Skin epidermis (tissue), 12 donors: ENCODE results near the gene CACNA2D3.

ENCODE experiments used
- H3K27ac ChIP-seq, 21 experiments: fragments of 200-600 bp; sonication (generic) in 11 of 21; one replicate each; pipeline ENCODE4 v1.5.0; 2020; ENCODE audit warnings: mild to moderate bottlenecking in 3 of 21, inconsistent platforms in 2 of 21, moderate library complexity in 2 of 21
- H3K4me3 ChIP-seq, 7 experiments: fragments of 200-600 bp; sonication (generic) in 2 of 7; one replicate each; pipeline ENCODE4 v1.5.0; 2020; ENCODE audit warnings: inconsistent platforms in 2 of 7, mild to moderate bottlenecking in 2 of 7, moderate library complexity in 1 of 7

Gene CACNA2D3

GRCh38 chr3:54900838-54901591 is 778.7 kb downstream of the CACNA2D3 start:
- Histone ChIP-seq H3K27ac (no peak overlapping the region), H3K4me3 (no peak overlapping the region)

- Histone ChIP-seq H3K4me3 (no peak overlapping the region), H3K27ac (no peak overlapping the region)
Observed at GRCh38 chr3:54901906-54902685, 779.7 kb downstream of the CACNA2D3 start.

GRCh38 chr3:54905261-54905888 is 783.0 kb downstream of the CACNA2D3 start:
- H3K4me3 ChIP-seq = no peak overlapping the region
- H3K27ac ChIP-seq = no peak overlapping the region

- H3K27ac ChIP-seq = no peak overlapping the region
- H3K4me3 ChIP-seq = no peak overlapping the region
Observed at GRCh38 chr3:54905920-54906319, 783.6 kb downstream of the CACNA2D3 start.

GRCh38 chr3:54906763-54907162 is 784.4 kb downstream of the CACNA2D3 start:
- no peak overlapping the region for H3K27ac ChIP-seq
- no peak overlapping the region for H3K4me3 ChIP-seq

- H3K4me3 ChIP-seq = no peak overlapping the region
- no peak overlapping the region for H3K27ac ChIP-seq
Observed at GRCh38 chr3:54909191-54909590, 786.8 kb downstream of the CACNA2D3 start.

- no peak overlapping the region for H3K27ac ChIP-seq
- no peak overlapping the region for H3K4me3 ChIP-seq
Observed at GRCh38 chr3:54914180-54914579, 791.8 kb downstream of the CACNA2D3 start.

- Histone ChIP-seq H3K4me3 (no peak overlapping the region), H3K27ac (peak overlapping the region in 1 of 21 experiments; percentile 34)
Observed at GRCh38 chr3:54915181-54915580, 792.8 kb downstream of the CACNA2D3 start.

GRCh38 chr3:54915976-54916375 is 793.6 kb downstream of the CACNA2D3 start:
- H3K27ac ChIP-seq = peak overlapping the region in 3 of 21 experiments; percentile 1 to 64 (median 2)
- H3K4me3 ChIP-seq = no peak overlapping the region

- no peak overlapping the region for H3K4me3 ChIP-seq
- H3K27ac ChIP-seq = peak overlapping the region in 2 of 21 experiments; percentile 54 to 64
Observed at GRCh38 chr3:54916732-54917131, 794.4 kb downstream of the CACNA2D3 start.

GRCh38 chr3:54917174-54917573 is 794.8 kb downstream of the CACNA2D3 start:
- Histone ChIP-seq H3K27ac (peak overlapping the region in 5 of 21 experiments; percentile 36 to 64 (median 54)), H3K4me3 (no peak overlapping the region)

GRCh38 chr3:54917862-54918261 is 795.5 kb downstream of the CACNA2D3 start:
- peak overlapping the region in 6 of 21 experiments; percentile 29 to 64 (median 45) for H3K27ac ChIP-seq
- H3K4me3 ChIP-seq = no peak overlapping the region

- Histone ChIP-seq H3K27ac (peak overlapping the region in 2 of 21 experiments; percentile 34 to 37), H3K4me3 (no peak overlapping the region)
Observed at GRCh38 chr3:54918516-54918915, 796.2 kb downstream of the CACNA2D3 start.

GRCh38 chr3:54928046-54928770 is 805.9 kb downstream of the CACNA2D3 start, which contains the start of gene LRTM1:
Gene LRTM1 (minus strand): TSS chr3:54928059. CDS start chr3:54927911, 148 bp downstream.
- no peak within 1 kb of the TSS for H3K4me3 ChIP-seq

GRCh38 chr3:54931182-54931581 is 808.8 kb downstream of the CACNA2D3 start:
- H3K4me3 ChIP-seq = no peak overlapping the region
- H3K27ac ChIP-seq = no peak overlapping the region

More at GRCh38 chr3:54928046-54928770, 805.9 kb downstream of the CACNA2D3 start, which contains the start of gene LRTM1:
- no peak within 1 kb of the TSS for H3K27ac ChIP-seq

- no peak overlapping the region for H3K4me3 ChIP-seq
- no peak overlapping the region for H3K27ac ChIP-seq
Observed at GRCh38 chr3:54932606-54933005, 810.3 kb downstream of the CACNA2D3 start.

- no peak overlapping the region for H3K27ac ChIP-seq
Observed at GRCh38 chr3:54935869-54936268, 813.5 kb downstream of the CACNA2D3 start.

GRCh38 chr3:54936561-54936960 is 814.2 kb downstream of the CACNA2D3 start:
- Histone ChIP-seq H3K4me3 (no peak overlapping the region), H3K27ac (no peak overlapping the region)

More at GRCh38 chr3:54935869-54936268, 813.5 kb downstream of the CACNA2D3 start:
- no peak overlapping the region for H3K4me3 ChIP-seq

GRCh38 chr3:54939557-54940300 is 817.4 kb downstream of the CACNA2D3 start:
- no peak overlapping the region for H3K27ac ChIP-seq
- H3K4me3 ChIP-seq = no peak overlapping the region
